ENCODE measurements around the gene LARP1B.
"Not testable (repeated sequence)": the region's sequence is repeated elsewhere in the genome, so short reads cannot be mapped to it uniquely, and the experiment has no call there.

Gene LARP1B

GRCh38 chr4:128056396-128056795 is 4.7 kb upstream of the LARP1B start:
- no peaks in the 10 kb centered on the region for H4K20me1 ChIP-seq
- peaks cover 8% of the 10 kb centered on the region for H3K4me1 ChIP-seq
- no peak overlapping the region for H3K4me2 ChIP-seq
- no peak overlapping the region for H3K4me3 ChIP-seq
- H3K9ac ChIP-seq, result no peak overlapping the region
- no peaks in the 10 kb centered on the region for H3K27me3 ChIP-seq
- no peak overlapping the region for H3K27ac ChIP-seq
- TF ChIP-seq Cebpa-rat (IDR thresholded peaks at IDR 0.05), result no peak
- H3K9me3 ChIP-seq, result no peaks in the 10 kb centered on the region
- H3K36me3 ChIP-seq, result no peaks in the 10 kb centered on the region

- H3K9ac ChIP-seq, result peak overlapping the region; percentile 96
Measured at GRCh38 chr4:128060121-128060698, 902 bp upstream of the LARP1B start.

GRCh38 chr4:128061566-128062536 is 739 bp downstream of the LARP1B start:
- Histone ChIP-seq H3K36me3 (no peaks in the 10 kb centered on the region), H3K4me1 (peaks cover 21% of the 10 kb centered on the region), H3K4me3 (peak overlapping the region; percentile 95), H3K27me3 (no peaks in the 10 kb centered on the region), H3K27ac (peak overlapping the region; percentile 97), H3K9ac (peak overlapping the region; percentile 96), H4K20me1 (peaks cover 45% of the 10 kb centered on the region), H3K4me2 (peak overlapping the region; percentile 90), H3K9me3 (no peaks in the 10 kb centered on the region)
- no peak for TF ChIP-seq Cebpa-rat (IDR thresholded peaks at IDR 0.05)

More at GRCh38 chr4:128060121-128060698, 902 bp upstream of the LARP1B start:
- Histone ChIP-seq H3K27ac (peak overlapping the region; percentile 97), H3K36me3 (no peaks in the 10 kb centered on the region), H3K4me3 (peak overlapping the region; percentile 95), H3K9me3 (no peaks in the 10 kb centered on the region), H3K4me1 (peaks cover 21% of the 10 kb centered on the region), H3K27me3 (no peaks in the 10 kb centered on the region), H3K4me2 (peak overlapping the region; percentile 90), H4K20me1 (peaks cover 36% of the 10 kb centered on the region)
- no peak for TF ChIP-seq Cebpa-rat (IDR thresholded peaks at IDR 0.05)

- not testable (repeated sequence) for H3K27me3 ChIP-seq, H3K36me3 ChIP-seq, H3K4me2 ChIP-seq, H3K9ac ChIP-seq, H3K27ac ChIP-seq, H3K4me3 ChIP-seq
- 0 out of 2 replicates have a peak, but pooled peaks cover 19% of the 10 kb centered on the region for H3K9me3 ChIP-seq
- H4K20me1 ChIP-seq, result peaks cover 58% of the 10 kb centered on the region
- H3K4me1 ChIP-seq, result peaks cover 13% of the 10 kb centered on the region; the same call in 1 of the 2 replicates
Measured at GRCh38 chr4:128066453-128066820, 5.3 kb downstream of the LARP1B start.

GRCh38 chr4:128068918-128069317 is 7.8 kb downstream of the LARP1B start:
- no peak overlapping the region for H3K9ac ChIP-seq
- H3K9me3 ChIP-seq, result 0 out of 2 replicates have a peak, but pooled peaks cover 19% of the 10 kb centered on the region
- no peaks in the 10 kb centered on the region for H3K27me3 ChIP-seq
- H3K4me3 ChIP-seq, result no peak overlapping the region
- no peak overlapping the region for H3K27ac ChIP-seq
- peaks cover 35% of the 10 kb centered on the region for H4K20me1 ChIP-seq
- no peak for TF ChIP-seq Cebpa-rat (IDR thresholded peaks at IDR 0.05)
- H3K4me1 ChIP-seq, result no peaks in the 10 kb centered on the region
- H3K36me3 ChIP-seq, result 0 out of 2 replicates have a peak, but pooled peaks cover 3% of the 10 kb centered on the region
- H3K4me2 ChIP-seq, result no peak overlapping the region

- Histone ChIP-seq H3K9ac (no peak overlapping the region), H3K36me3 (peaks cover 52% of the 10 kb centered on the region), H3K9me3 (no peaks in the 10 kb centered on the region), H4K20me1 (0 out of 2 replicates have a peak, but pooled peaks cover 7% of the 10 kb centered on the region), H3K27ac (no peak overlapping the region), H3K27me3 (no peaks in the 10 kb centered on the region), H3K4me3 (no peak overlapping the region), H3K4me1 (no peaks in the 10 kb centered on the region), H3K4me2 (no peak overlapping the region)
- no peak for TF ChIP-seq Cebpa-rat (IDR thresholded peaks at IDR 0.05)
Measured at GRCh38 chr4:128076464-128076863, 15.4 kb downstream of the LARP1B start.

- not testable (repeated sequence) for H3K27ac ChIP-seq, H3K4me3 ChIP-seq
- peaks cover 66% of the 10 kb centered on the region for H3K36me3 ChIP-seq
Measured at GRCh38 chr4:128095293-128095692, 34.2 kb downstream of the LARP1B start.

GRCh38 chr4:128107766-128108165 is 46.7 kb downstream of the LARP1B start:
- H3K4me1 ChIP-seq, result no peaks in the 10 kb centered on the region
- peaks cover 54% of the 10 kb centered on the region for H3K36me3 ChIP-seq
- no peak for TF ChIP-seq Cebpa-rat (IDR thresholded peaks at IDR 0.05)
- 0 out of 2 replicates have a peak, but pooled peaks cover 3% of the 10 kb centered on the region for H3K9me3 ChIP-seq
- H4K20me1 ChIP-seq, result no peaks in the 10 kb centered on the region
- H3K4me2 ChIP-seq, result no peak overlapping the region
- H3K27me3 ChIP-seq, result no peaks in the 10 kb centered on the region
- H3K9ac ChIP-seq, result no peak overlapping the region
- no peak overlapping the region for H3K4me3 ChIP-seq
- H3K27ac ChIP-seq, result no peak overlapping the region

More at GRCh38 chr4:128095293-128095692, 34.2 kb downstream of the LARP1B start:
- not testable (repeated sequence) for H3K4me2 ChIP-seq, H3K9me3 ChIP-seq, H3K4me1 ChIP-seq, H3K27me3 ChIP-seq, H3K9ac ChIP-seq, H4K20me1 ChIP-seq

GRCh38 chr4:128123036-128123435 is 61.9 kb downstream of the LARP1B start:
- no peaks in the 10 kb centered on the region for H3K9me3 ChIP-seq
- TF ChIP-seq Cebpa-rat (IDR thresholded peaks at IDR 0.05), result no peak
- no peak overlapping the region for H3K4me3 ChIP-seq
- H3K9ac ChIP-seq, result no peak overlapping the region
- peaks cover 30% of the 10 kb centered on the region for H3K36me3 ChIP-seq
- H4K20me1 ChIP-seq, result no peaks in the 10 kb centered on the region
- no peaks in the 10 kb centered on the region for H3K27me3 ChIP-seq
- H3K4me1 ChIP-seq, result no peaks in the 10 kb centered on the region
- H3K27ac ChIP-seq, result no peak overlapping the region
- no peak overlapping the region for H3K4me2 ChIP-seq

- H3K27me3 ChIP-seq, result no peaks in the 10 kb centered on the region
- no peak overlapping the region for H3K4me3 ChIP-seq
- no peaks in the 10 kb centered on the region for H4K20me1 ChIP-seq
- H3K36me3 ChIP-seq, result peaks cover 11% of the 10 kb centered on the region
- no peak overlapping the region for H3K27ac ChIP-seq
- 0 out of 2 replicates have a peak, but pooled peaks cover 5% of the 10 kb centered on the region for H3K9me3 ChIP-seq
- H3K9ac ChIP-seq, result no peak overlapping the region
- no peaks in the 10 kb centered on the region for H3K4me1 ChIP-seq
- H3K4me2 ChIP-seq, result no peak overlapping the region
- no peak for TF ChIP-seq Cebpa-rat (IDR thresholded peaks at IDR 0.05)
Measured at GRCh38 chr4:128130621-128131020, 69.5 kb downstream of the LARP1B start.
